ENCODE results near the gene E2F6. TPM values are rescaled to one million over a fixed set of nuclear protein-coding genes. Genes with fewer than 3 reads are reported as not detected.
"Not testable (repeated sequence)": the region's sequence is repeated elsewhere in the genome, so short reads cannot be mapped to it uniquely, and the experiment has no call there.

Gene E2F6
- total RNA-seq, 1 donor from 2014 or later, result 29.1 TPM

DNA sequence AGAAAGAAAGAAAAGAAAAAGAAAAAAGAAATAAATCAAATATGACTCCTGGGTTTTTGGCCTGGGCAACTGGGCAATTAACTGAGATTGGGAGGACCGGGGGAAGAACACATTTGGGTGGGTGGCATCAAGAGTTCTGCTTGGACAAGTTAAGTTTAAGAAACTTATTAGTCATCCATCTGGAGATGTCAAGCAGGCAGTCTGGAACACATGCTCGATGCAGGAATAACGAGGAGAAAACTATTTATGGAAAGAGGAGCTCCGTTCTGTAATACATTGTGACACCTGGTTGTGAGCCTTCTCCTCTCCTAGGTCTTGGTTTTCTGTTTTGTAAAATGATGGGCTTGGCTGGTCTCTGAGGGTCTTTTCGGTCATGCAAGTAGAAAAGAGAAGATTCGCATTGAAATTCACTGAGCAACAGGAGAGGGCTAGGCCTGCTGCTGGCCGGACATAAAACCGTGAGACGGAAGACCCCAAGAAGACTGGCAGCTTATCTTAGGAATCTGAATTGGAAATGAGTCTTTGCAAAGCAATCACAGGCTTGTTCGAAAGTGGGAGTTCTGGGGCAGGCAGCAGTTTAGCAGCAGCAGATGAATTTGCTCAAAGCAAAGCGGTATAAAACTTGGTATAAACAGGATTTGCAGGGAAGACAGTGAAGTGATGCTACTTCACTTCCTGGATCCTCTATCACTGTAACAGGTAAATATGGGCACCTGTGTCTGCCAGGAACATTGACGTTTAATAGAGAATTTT lies 51.4 kb downstream of the E2F6 start:
- DNase-seq (ENCODE audit: low read depth), result no peak

- no peak for DNase-seq (ENCODE audit: low read depth)
Observed at GRCh38 chr2:11412449-11412810, 53.5 kb downstream of the E2F6 start.

DNA sequence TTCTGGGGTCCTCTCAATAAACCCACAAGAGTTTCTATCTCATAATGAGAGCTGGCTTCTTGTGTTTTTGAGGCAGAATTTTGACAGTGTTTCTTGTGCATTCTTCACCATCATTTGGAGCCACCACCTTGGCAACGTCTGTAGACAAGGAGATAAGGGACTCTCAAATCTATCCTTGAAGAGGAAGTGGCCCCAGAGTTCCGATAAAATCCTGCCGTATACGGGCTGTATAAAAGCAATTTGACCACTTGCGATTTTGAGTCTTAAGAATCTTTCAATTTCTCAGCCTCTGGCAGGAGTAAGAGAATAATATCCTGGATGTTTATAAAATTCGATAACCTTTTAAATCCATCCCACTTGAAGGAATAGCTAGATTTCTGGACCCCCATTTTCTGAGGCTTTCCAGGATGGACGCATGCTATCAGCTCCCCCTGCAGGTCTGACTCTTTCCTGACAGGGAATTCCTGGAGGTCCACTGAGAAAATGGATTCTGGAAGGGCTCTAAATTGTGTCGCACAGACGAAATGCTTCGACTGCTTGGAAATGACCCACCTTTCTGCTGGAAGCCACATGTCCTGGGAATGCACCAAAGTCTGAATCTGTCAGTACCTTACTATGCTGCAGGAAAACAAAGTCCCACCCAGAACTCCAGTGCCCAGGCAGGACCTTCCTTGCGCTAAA lies 54.1 kb downstream of the E2F6 start:
- DNase-seq (ENCODE audit: low read depth), result peak; percentile 61

DNA sequence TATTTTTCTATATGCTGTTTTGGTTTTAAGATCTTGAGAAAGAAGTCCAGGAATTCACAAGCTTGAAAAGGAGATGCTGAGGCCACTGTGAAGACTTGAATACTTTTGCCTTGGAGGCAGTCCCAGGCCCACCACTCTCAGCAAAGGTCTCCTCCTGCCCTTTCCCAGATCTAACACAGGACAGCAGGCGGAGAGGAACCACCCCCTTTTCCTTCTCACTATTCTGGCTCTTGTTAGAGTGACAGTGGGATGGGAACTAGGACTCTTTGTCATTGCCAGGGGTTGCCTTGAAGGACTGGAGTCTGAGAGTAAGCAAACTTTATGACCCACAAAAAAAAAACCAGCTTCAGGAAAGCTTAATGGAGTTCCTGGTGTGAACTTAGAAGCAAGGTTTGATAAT lies 54.7 kb downstream of the E2F6 start:
- no peak for DNase-seq (ENCODE audit: low read depth)

- no peak for DNase-seq (ENCODE audit: low read depth)
Observed at GRCh38 chr2:11410101-11410500, 55.9 kb downstream of the E2F6 start.

DNA sequence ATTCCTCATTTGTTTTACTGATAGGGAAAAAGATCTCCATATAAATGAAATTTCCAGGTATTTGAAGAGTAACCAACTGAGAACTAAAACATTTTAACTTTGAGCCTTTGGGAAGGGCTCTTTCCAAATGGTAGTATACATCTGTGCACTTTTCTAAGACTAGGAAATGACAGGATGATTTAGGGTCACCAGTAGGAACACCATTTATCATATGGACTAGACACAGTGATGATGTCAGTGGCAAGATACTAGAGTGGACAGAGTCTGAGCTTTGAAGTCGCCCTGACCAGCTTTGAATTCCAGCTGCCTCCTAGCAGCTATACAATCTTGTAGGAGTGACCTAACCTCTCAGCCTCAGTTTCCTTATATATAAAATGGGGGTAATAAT lies 56.4 kb downstream of the E2F6 start:
- DNase-seq (ENCODE audit: low read depth), result no peak

DNA sequence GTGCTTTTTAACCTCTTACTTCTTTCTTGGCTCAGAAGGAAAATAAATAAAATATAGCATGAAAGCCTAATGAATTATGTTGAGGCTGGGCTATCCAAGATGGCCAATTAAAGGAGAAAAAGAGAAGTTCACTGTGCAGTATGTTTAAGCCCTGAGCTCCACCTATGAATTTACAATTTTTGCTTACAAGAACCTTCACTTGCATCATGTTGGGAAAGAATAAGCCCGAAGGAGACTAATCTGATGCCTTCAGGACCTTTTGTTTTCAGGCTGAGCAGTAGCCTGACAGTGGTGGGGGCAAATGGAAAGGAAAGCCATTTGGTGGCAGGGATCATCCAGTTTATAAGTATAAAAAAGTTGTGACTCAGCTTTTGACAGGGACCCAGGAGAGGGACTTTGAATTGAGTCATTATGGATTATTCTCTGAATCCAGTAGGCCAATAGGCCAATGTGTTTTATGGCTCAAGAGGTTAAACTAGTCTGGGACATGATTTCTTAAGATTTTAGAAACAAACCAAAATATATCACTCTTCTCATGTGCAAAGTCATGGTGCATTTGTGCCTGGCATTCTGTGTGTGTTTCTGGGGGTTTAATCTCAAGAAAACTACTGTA lies 56.9 kb downstream of the E2F6 start:
- DNase-seq (ENCODE audit: low read depth), result peak; percentile 63

DNA sequence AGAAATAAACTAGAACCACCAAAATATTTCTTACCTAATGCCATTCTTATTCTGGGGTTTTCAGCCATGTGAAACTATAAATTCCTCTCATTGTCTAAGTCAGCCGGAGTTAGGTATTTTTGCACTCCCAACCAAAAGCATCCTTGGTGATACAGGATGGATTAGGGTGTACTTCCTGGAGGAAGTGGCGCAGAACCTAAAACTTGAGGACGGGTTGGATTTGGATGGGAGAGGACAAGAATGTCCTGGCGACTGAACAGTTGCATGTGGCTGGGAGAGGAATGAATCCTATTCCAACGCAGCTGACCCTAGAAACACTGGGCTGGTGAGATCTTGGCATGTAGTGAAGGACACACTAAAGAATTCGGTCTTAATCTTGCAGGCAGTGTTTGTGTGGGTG lies 58.5 kb downstream of the E2F6 start:
- peak; percentile 63 for DNase-seq (ENCODE audit: low read depth)

DNA sequence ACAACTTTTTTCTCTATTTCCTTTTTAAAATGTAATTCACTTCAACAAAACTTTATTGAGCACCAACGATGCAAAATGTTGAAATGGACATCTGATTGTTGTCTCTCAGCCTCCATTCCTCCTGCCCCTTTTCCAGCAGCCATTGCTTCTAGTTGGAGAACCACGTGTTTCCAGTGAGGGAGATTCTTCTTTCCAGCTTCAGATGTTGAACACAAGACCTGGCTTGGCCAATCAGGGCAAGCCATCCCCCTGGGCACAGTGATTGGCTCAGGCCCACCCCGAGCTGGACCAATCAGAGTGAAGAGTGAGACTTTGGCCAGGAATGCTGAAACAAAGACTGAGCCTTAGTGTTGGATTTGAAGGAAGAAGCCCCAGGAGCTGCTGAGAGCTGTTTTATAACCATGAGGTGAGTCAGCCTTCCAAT lies 59.0 kb downstream of the E2F6 start:
- DNase-seq (ENCODE audit: low read depth), result peak; percentile 89

- no peak for DNase-seq (ENCODE audit: low read depth)
Observed at GRCh38 chr2:11406267-11406957, 59.5 kb downstream of the E2F6 start.

DNA sequence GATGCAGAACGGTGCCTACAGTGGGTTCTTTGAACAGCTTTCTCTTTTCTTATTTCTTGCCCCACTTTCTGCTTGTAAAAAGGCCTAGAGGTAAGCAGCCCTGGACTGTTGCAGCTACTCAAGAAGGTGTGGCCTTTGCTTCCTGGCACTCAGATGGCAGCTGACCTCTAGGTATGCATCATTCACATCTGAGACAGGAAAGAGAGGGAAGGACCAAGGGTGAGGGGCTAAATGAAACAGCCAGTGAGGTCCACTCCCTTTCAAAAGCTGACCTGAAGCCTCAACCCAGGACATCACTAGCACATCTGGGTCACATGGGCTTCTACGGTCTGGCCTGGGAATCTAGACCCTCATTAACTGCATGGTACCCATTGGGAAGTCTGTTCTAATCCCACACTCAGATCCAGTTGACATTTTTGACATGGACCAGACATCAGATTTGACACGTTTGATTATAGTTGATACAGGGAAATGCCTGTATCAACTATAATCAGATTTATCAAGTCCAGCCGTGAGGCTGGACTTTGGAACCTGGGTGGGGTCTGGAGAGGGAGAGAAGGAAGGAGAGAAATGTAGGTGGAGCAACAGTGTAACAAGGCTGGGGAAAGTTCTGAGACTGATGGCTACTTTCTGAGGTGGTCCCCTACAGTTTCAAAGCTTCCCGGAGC lies 60.2 kb downstream of the E2F6 start:
- no peak for DNase-seq (ENCODE audit: low read depth)

DNA sequence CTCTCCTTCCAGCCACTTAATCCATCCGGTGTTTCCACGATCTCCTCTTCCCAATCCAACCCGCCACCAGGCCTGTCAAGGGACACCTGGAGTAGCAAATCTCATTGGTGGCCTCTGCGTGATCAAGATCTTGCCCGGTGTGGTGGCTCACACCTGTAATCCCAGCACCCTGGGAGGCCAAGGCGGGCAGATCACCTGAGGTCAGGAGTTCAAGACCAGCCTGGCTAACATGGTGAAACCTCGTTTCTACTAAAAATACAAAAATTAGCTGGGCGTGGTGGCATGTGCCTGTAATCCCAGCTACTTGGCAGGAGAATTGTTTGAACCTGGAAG lies 60.9 kb downstream of the E2F6 start:
- DNase-seq (ENCODE audit: low read depth), result not testable (repeated sequence)

- no peak for DNase-seq (ENCODE audit: low read depth)
Observed at GRCh38 chr2:11404376-11405073, 61.4 kb downstream of the E2F6 start.

DNA sequence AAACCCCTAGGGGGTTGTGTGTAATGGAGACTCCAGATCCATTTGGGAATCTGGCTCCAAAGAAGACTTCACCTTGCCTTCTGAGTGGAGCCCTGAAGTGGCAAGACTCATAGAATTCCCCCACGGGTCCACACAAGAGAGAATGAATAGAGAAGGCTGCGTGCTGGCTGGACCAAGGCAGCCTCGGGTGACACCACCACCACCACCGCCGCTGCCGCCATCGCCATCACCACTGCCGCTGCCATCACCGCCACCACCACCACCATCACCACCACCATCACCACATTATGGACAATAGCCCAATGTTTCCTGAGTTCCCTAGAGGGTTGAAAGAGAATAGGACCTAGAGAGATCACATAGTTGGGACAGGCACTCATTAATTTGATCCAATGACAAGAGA lies 63.5 kb downstream of the E2F6 start:
- DNase-seq (ENCODE audit: low read depth), result no peak

- DNase-seq (ENCODE audit: low read depth), result no peak
Observed at GRCh38 chr2:11399438-11399762, 66.6 kb downstream of the E2F6 start.

DNA sequence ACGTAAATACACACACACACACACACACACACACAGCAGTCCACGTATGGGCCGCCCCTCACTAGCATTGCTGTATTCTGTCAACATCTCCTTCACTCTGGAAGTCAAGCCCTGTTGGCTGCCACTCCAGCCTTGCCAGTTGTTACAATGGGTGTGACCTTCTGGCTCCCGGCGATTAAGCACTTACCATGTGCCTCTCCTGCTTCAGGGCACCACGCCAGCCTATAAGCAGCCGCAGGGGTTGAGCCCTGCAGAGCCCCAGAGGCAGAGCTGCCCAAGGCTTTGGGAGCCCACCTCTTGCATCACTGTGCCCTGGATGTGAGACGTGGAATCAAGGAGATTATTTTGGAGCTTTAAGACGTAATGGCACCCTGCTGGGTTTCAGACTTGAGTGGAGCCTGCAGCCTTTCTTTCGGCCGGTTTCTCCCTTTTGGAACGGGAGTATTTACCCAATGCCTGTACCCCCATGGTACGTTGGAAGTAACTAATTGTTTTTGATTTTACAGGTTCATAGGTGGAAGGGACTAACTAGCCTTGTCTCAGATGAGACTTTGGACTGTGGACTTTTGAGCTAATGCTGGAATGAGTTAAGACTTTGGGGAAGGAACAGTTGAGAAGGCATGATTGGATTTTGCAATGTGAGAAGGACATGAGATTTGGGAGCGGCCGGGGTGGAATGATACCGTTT lies 67.1 kb downstream of the E2F6 start:
- peak; percentile 62 for DNase-seq (ENCODE audit: low read depth)

DNA sequence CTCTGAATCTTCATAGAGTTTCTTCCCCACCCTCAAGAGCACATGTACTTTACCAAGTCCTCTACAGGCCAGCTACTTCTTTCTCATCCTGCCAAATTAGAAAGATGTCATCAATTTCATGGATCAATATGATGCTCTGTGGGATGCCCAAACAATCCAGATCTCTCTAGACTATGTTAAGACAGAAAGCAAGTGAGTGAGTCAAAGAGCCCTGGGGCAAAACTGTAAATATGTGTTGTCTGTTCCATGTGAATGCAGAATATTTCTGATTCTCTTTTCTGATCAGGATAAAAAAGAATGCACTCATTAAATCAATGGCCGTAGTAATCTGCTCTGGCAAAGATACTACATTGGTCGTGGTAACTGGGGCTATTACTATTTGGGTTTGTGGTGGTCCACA lies 68.4 kb downstream of the E2F6 start:
- DNase-seq (ENCODE audit: low read depth), result no peak

DNA sequence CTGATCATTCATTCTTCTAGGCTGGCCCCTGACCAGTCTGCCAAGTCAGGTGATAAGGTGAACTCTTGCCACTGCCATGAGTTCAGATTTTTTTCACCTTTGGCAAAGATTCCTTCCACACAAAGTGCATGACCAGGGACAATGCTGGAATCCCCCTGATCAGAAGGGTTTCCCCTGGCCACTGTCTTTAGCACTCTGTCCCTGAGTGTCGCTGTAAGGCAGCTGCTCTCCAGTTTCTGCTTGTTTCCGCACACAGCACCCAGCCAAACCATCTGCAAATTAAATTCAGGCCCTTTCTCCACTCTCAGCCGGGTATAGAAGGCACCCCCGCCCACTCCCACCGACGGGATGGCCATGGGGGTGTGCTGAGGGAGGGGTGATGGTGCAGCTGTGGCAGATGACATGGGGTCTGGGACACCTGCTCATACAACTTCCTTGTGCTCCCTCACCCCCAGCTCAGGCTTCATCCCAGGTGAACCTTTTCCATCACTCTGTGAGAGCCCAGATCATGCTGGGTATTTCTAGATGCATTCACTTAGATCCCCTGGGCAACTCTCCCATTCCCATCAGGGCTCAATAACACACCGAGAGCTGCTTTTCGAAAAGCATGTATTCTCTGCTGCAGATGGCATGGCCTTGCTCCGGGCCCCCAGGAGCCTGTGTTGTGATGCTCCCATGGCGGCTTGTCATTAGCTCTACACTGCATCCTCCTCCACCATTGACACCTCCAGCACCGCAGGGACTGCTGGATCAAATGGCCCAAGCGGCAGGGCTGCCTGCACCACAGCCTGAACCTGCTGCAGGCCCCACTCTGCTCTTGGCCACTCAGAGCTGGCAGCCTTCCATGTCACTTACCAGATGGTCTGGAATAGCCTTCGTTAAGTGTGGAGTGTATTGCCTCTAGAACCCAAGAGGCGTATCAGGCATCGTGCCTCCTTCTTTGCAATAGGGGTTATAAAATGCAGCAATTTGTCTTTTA lies 69.2 kb downstream of the E2F6 start:
- no peak for DNase-seq (ENCODE audit: low read depth)

- no peak for DNase-seq (ENCODE audit: low read depth)
Observed at GRCh38 chr2:11396021-11396420, 69.9 kb downstream of the E2F6 start.

Measured in myocyte (in vitro differentiated cells).